Gastrocnemius medialis (tissue), 4 donors: Measurements from ENCODE around the gene ATG7.

Experiments
- POLR2A ChIP-seq, 2 donors: fragments of 450-650 bp; IDR thresholded peaks; one replicate each; pipeline ENCODE4 v1.6.1; 2017; ENCODE audit warnings: antibody characterized with exemption in 2 of 2, mild to moderate bottlenecking in 2 of 2, moderate library complexity in 2 of 2
- TF ChIP-seq, protein P1 (sequence below), 5 experiments: fragments of 450-650 bp in 3 of 5; fragments of 200-600 bp in 2 of 5; sonication (generic) in 2 of 5; IDR thresholded peaks in 4 of 5; conservative IDR thresholded peaks in 1 of 5; 1 replicate in 4 of 5; 2 replicates in 1 of 5; pipeline ENCODE4 v1.5.1; 2016 to 2019; ENCODE audit warnings: antibody characterized with exemption in 5 of 5, mild to moderate bottlenecking in 3 of 5, moderate library complexity in 3 of 5

DNA sequence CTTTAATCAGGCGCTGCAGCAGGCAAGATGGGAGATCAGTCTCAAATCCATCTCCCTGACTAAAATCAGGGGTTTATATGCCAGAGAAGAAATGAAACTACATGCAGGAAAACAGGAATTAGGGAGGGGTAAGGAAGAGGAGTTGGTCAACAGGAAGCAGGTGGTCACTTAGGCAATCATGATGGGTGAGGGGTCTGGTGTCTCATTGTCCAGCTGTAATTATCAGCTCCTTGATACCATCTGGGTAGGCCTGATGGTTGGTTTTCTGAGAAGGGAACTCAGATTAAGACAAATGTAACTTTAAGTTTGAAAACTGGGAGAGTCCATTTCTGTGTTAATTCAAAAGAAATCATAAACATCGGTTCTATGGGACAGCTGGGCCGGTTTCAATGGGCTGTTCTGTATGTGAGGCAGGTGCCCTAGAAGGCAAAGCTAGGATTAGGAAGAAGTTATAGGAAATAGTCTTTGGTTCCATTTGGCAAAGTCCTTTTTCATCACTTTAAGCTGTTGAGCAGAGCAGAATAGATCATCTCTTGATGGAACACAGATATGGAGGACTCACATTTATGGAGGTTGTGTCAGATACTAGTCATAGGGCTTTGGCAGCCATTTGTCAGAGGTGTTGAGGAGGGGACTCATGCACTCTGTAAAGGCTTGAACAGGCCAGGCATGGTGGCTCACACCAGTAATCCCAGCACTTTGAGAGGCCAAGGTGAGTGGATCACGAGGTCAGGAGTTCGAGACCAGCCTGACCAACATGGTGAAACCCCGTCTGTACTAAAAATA lies 222.1 kb downstream of the ATG7 start:
- TF ChIP-seq, protein P1, sequence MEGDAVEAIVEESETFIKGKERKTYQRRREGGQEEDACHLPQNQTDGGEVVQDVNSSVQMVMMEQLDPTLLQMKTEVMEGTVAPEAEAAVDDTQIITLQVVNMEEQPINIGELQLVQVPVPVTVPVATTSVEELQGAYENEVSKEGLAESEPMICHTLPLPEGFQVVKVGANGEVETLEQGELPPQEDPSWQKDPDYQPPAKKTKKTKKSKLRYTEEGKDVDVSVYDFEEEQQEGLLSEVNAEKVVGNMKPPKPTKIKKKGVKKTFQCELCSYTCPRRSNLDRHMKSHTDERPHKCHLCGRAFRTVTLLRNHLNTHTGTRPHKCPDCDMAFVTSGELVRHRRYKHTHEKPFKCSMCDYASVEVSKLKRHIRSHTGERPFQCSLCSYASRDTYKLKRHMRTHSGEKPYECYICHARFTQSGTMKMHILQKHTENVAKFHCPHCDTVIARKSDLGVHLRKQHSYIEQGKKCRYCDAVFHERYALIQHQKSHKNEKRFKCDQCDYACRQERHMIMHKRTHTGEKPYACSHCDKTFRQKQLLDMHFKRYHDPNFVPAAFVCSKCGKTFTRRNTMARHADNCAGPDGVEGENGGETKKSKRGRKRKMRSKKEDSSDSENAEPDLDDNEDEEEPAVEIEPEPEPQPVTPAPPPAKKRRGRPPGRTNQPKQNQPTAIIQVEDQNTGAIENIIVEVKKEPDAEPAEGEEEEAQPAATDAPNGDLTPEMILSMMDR (IDR thresholded peaks at IDR 0.05 in 4 of 5, conservative IDR thresholded peaks at IDR 0.05 in 1 of 5) = no peak
- no peak for TF ChIP-seq POLR2A (IDR thresholded peaks at IDR 0.05)
